Sciatic nerve (tissue), 2 donors: ENCODE data around the gene RRN3. TPM values are rescaled to one million over a fixed set of nuclear protein-coding genes. Genes with fewer than 3 reads are reported as not detected.
"Not testable (repeated sequence)": the region's sequence is repeated elsewhere in the genome, so short reads cannot be mapped to it uniquely, and the experiment has no call there.

Experiments used
- ATAC-seq: fragments of 200-7000 bp; cut with Tn5 transposase; one replicate; pipeline ENCODE4 v1.9.1; 2020; ENCODE audit warnings: mild to moderate bottlenecking, moderate library complexity
- DNase-seq: peaks from one replicate; pipeline ENCODE4 v3.0.0-alpha.2; 2020; ENCODE audit warnings: low spot score
- intact Hi-C: fragments of 100-400 bp; cut with DNase I; formaldehyde crosslinking; loops from one replicate; pipeline ENCODE4 v1.14.2; 2022
- total RNA-seq: library from RNA; stranded (reverse); fragmentation: NEBNext Ultra II Directional; extraction: Animal tissue kit (Norgen Biotek cat#: 25700); gene quantifications from one replicate; pipeline ENCODE4 v1.2.1, GENCODE V29; 2021
- donor health status: DM: no; HTN: no; CAD: no.
- donor health status: DM: no; HTN: no; CAD: no.

RRN3 gene
- total RNA-seq, 1 donor from 2014 or later, result 28.8 TPM

GRCh38 chr16:15034266-15035162 is 59.6 kb downstream of the RRN3 start:
- DNase-seq, result peak; percentile 51
- peak; percentile 19 for ATAC-seq
- intact Hi-C loops, result no loop called here

- intact Hi-C loops, result no loop called here
- ATAC-seq (no peak), DNase-seq (no peak)
Observed at GRCh38 chr16:15033309-15033707, 60.8 kb downstream of the RRN3 start.

DNA sequence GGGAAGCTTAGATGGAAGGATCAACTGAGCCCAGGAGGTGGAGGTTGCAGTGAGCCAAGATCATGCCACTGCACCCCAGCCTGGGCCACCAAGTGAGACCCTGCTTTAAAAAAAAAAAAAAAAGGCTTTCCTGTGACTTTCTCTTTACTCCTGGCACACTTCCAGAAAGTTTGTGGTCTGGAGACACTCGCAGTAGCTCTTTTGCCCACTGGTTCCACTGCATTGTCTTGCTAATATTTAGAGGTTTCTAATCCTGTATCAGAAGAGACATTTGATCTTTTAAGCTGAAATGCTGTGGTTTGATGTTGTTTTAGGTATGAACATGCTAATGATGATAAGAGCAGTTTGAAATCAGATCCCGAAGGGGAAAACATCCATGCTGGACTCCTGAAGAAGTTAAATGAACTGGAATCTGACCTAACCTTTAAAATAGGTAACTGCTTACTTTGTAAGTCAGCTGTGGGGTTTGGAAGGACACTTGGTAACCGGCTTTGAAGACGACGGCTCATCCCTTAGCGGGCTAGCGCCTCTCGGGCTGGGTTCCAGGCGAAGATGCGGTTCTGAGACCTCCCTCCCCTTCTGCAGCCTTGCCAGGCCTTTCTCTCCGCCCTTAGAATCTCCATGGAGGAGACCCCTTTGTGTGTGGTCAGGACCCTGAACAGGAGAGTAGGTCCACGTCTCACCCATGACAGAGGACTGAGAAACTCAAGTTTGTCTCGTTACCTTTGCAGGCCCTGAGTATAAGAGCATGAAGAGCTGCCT is 61.3 kb downstream of the RRN3 start:
- no peak for DNase-seq
- ATAC-seq, result no peak
- intact Hi-C loops, result no loop called here

GRCh38 chr16:15031586-15031985 is 62.5 kb downstream of the RRN3 start:
- DNase-seq (no peak), ATAC-seq (no peak)
- intact Hi-C loops, result no loop called here

GRCh38 chr16:15031179-15031578 is 62.9 kb downstream of the RRN3 start:
- intact Hi-C loops, result no loop called here
- ATAC-seq, result no peak
- DNase-seq, result no peak

DNA sequence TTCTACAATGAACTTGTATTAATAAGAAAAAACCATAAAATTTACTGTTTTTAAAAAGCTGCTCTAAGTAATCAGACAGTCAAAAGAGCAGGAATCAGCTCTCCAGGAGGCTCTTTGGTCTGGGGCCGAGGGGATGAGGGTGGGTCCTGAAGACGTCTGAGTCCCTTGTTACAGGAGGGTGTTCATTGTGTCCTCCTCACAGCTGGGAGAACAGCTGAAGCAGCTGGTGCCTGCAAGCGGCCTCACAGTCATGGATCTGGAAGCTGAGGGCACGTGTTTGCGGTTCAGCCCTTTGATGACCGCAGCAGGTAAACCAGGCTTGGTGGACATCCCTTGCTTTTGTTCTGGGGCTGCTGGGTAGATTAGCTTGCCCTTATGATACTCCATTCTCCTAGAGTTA is 64.3 kb downstream of the RRN3 start:
- intact Hi-C loops, DNase-seq: not testable (repeated sequence)
- ATAC-seq, result peak; percentile 3

- DNase-seq, intact Hi-C loops: not testable (repeated sequence)
- peak; percentile 44 for ATAC-seq
Observed at GRCh38 chr16:15028801-15029698, 65.0 kb downstream of the RRN3 start.

- intact Hi-C loops, ATAC-seq, DNase-seq: not testable (repeated sequence)
Observed at GRCh38 chr16:15028345-15028715, 65.7 kb downstream of the RRN3 start.

DNA sequence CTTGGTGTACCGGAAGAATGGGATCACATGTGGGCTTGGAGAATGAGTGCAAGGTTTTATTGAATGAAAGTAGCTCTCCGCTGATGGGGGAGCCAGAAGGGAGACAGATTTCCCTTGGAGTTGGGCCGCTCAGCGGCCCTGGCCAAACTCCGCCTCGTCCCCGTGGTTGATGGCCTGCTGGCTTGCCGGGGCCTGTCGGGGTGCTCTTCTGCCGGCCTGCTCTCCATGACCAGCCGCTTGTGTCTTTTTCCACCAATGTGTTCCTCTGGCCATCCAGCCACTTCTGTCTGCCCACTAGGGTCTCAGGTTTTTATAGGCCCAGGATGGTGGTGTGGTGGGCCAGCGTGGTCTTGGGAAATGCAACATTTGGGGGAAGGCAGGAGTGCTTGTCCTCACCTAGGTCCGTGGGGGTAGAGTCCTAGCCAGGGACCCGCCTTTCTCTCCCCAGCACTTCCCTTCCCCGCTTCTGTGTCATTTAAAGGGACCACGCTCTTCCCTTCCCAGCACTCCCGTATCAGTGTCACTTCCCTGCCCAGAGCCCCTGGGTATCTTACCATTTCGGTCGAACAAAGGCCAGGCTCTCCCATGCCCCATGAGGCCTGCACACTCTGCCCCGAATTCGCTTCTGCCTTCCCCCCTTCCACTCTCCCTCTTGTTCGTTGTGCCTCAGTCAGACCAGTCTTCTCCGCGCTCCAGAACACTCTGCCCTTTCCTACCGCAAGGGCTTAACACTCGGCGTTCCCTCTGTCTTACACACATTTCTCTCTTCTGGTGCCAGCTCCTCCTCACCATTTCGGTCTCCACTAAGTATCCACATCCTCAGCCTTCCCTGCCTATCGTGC is 66.3 kb downstream of the RRN3 start:
- intact Hi-C loops, DNase-seq: not testable (repeated sequence)
- ATAC-seq, result peak; percentile 46

DNA sequence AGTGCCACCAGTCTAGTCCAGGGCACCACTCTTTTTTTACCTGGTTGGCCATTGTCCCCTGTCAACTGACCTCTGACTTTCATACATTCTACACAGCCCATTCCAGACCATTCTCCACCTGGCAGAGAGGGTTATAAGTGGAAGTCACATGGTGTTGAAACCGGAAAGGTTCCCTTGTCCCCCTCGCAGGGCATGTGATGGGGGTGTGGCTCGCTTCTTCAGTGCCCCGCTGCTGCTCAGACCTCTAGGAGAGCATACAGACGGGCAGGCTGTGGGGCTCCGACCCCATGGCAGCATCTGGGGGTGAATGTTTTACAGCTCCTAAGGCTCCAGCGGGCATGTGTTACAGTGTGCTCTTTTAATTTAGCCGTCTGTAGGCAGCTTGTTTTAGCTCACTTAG is 67.0 kb downstream of the RRN3 start:
- intact Hi-C loops, DNase-seq, ATAC-seq: not testable (repeated sequence)

GRCh38 chr16:15025234-15025951 is 68.7 kb downstream of the RRN3 start:
- DNase-seq, intact Hi-C loops: not testable (repeated sequence)
- ATAC-seq, result peak; percentile 44

DNA sequence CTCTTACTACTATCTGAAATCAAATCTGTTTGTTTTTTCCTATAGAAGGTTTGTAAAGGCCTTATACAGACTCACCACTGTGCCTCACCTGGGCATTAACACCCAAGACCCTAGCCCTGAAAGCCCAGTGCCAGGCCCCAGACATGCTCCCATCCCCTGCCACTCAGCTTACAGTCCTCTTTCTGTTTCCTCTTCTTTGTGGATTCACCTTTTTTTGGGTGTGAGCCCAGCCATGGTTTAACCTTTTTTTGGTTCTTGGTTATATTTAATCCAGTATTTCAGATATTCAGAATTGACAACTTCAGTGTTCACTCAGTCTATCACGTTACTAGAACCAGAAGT is 69.2 kb downstream of the RRN3 start:
- DNase-seq, ATAC-seq, intact Hi-C loops: not testable (repeated sequence)

DNA sequence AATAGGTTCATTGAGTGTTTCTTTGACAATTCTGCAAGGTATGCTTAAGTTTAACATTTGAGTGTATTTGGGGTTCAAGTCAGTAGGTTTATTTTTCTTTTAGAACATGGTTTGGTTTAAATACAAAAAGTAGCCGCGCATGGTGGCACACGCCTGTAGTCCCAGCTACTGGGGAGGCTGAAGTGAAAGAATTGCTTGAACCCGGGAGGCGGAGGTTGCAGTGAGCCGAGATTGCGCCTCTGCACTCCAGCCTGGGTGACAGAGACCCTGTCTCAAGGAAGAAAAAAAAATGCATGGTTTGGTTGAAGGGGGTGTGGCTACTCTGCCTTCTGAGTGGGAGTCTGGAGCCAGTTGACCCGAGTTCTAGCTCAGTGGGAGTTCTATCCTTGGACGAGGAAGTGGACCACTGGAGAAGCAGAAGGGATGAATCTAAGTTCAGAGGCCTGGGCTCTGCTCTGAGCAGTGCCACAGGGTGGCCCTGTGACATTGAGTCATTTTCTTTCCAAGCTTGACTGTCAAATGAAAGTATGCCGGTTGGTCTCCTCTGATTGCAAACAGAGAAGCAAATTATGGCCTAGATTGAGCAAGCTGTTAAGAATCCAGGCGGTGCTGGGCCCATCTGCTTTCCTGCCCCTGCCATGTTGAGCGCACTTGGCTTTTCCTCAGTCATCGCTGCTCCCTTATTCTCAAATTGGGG is 70.5 kb downstream of the RRN3 start:
- DNase-seq, intact Hi-C loops, ATAC-seq: not testable (repeated sequence)

GRCh38 chr16:15022194-15022593 is 71.9 kb downstream of the RRN3 start:
- intact Hi-C loops, DNase-seq: not testable (repeated sequence)
- peak; percentile 44 for ATAC-seq

GRCh38 chr16:15021429-15021828 is 72.6 kb downstream of the RRN3 start:
- ATAC-seq, DNase-seq, intact Hi-C loops: not testable (repeated sequence)

DNA sequence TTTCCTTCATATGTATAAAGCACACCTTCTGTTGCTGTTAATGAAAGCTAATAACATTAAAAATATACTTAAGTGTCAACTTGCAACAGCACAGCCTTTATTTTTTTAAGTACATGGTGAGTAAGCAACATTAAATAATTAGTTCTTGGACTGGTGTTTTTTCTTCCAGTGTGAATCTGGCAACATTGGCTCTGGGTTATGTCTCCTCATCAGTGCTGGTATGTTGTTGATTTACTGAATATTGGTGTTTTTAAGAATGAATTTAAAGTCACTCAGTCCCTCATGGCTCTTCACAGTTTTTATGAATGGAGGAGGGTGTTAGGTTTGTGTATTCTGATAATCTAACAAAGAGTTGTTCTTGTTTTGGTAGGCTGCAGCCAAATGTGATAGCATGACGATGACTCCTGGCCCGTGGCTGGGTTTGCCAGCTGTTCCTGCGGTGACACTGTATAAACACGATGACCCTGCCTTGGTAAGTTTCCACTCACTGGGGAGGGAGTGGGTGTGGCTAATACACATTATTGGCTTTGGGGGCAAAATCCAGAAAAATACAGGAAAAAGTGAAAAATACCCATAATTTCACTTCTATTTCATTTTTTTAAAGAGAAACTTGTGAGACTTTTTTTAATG is 77.0 kb downstream of the RRN3 start:
- peak; percentile 75 for ATAC-seq
- intact Hi-C loops, result not testable (repeated sequence)

More for the DNA sequence above, 77.0 kb downstream of the RRN3 start:
- not testable (repeated sequence) for DNase-seq
